WTC11 (cell line): ENCODE data around the gene TSPO. TPM values are rescaled to one million over a fixed set of nuclear protein-coding genes. Genes with fewer than 3 reads are reported as not detected.
A peak's percentile ranks its signal among the peaks of the same experiment; 100 is the strongest.

Experiments
- ATAC-seq: fragments of 200-7000 bp; cut with Tn5 transposase; 2 replicates; pipeline ENCODE4 v1.10.0; 2021; ENCODE audit warnings: mild to moderate bottlenecking, moderate library complexity
- CTCF ChIA-PET: fragments of 300-600 bp; sonication (Branson Sonifier 250); formaldehyde crosslinking; loops from one replicate; lab custom pipeline; 2021; ENCODE audit warnings: antibody characterized with exemption; lab: Charles Lee
- POLR2A ChIA-PET: fragments of 350-600 bp; sonication (Branson Sonifier 250); formaldehyde crosslinking; loops from one replicate; lab custom pipeline; 2021; ENCODE audit warnings: antibody characterized with exemption; lab: Charles Lee
- DNase-seq: peaks from one replicate; pipeline ENCODE4 v3.0.0; 2021; ENCODE audit warnings: low spot score
- H3K27ac Mint-ChIP-seq: 2 replicates; pipeline ENCODE4 v1.8.0; 2021; ENCODE audit warnings: mixed read lengths
- H3K27me3 Mint-ChIP-seq: 2 replicates; pipeline ENCODE4 v1.8.0; 2021; ENCODE audit warnings: low read depth, mild to moderate bottlenecking, moderate library complexity, mixed read lengths
- H3K36me3 Mint-ChIP-seq: 2 replicates; pipeline ENCODE4 v1.8.0; 2021; ENCODE audit warnings: mixed read lengths
- H3K4me1 Mint-ChIP-seq: 2 replicates; pipeline ENCODE4 v1.8.0; 2022; ENCODE audit warnings: mixed read lengths
- H3K4me3 Mint-ChIP-seq: 2 replicates; pipeline ENCODE4 v1.8.0; 2021; ENCODE audit warnings: mild to moderate bottlenecking, moderate library complexity, mixed read lengths
- H3K9me3 Mint-ChIP-seq: 2 replicates; pipeline ENCODE4 v1.8.0; 2021; ENCODE audit warnings: mixed read lengths
- CREM ChIP-seq: sonication (generic); formaldehyde crosslinking; IDR thresholded peaks from 2 replicates; pipeline ENCODE4 v1.8.1; 2022; ENCODE audit warnings: mild to moderate bottlenecking, missing genetic modification reagents, moderate library complexity
- GTF2I ChIP-seq: fragments of 250-450 bp; sonication (Bioruptor Pico); conservative IDR thresholded peaks from 2 replicates; pipeline ENCODE4 v1.4.0; 2021; ENCODE audit warnings: mild to moderate bottlenecking
- JAZF1 ChIP-seq: fragments of 250-450 bp; sonication (Bioruptor Pico); IDR thresholded peaks from 2 replicates; pipeline ENCODE4 v1.9.0; 2021; ENCODE audit warnings: moderate library complexity, mild to moderate bottlenecking, inconsistent platforms
- KAT7 ChIP-seq: sonication (generic); formaldehyde crosslinking; IDR thresholded peaks from 2 replicates; pipeline ENCODE4 v1.8.1; 2023; ENCODE audit warnings: missing genetic modification reagents, mild to moderate bottlenecking, borderline replicate concordance
- TP53 ChIP-seq: sonication (generic); formaldehyde crosslinking; IDR thresholded peaks from 2 replicates; pipeline ENCODE4 v1.8.1; 2023; ENCODE audit warnings: mild to moderate bottlenecking, missing genetic modification reagents
- ZBTB21 ChIP-seq: sonication (generic); formaldehyde crosslinking; IDR thresholded peaks from 2 replicates; pipeline ENCODE4 v1.8.1; 2023; ENCODE audit warnings: mild to moderate bottlenecking, missing genetic modification reagents, borderline replicate concordance
- ZNF263 ChIP-seq: sonication (generic); formaldehyde crosslinking; IDR thresholded peaks from 2 replicates; pipeline ENCODE4 v1.8.1; 2022; ENCODE audit warnings: low read depth, mild to moderate bottlenecking, moderate library complexity, missing genetic modification reagents
- total RNA-seq: library from RNA; stranded (reverse); gene quantifications from 3 replicates; pipeline ENCODE4 v1.2.3, GENCODE V29; 2021
- TF ChIP-seq, protein P1 (sequence below): sonication (generic); formaldehyde crosslinking; IDR thresholded peaks from 2 replicates; pipeline ENCODE4 v1.8.0; 2022; ENCODE audit warnings: mild to moderate bottlenecking, missing genetic modification reagents
- TF ChIP-seq, protein P2 (sequence below): sonication (generic); formaldehyde crosslinking; IDR thresholded peaks from 2 replicates; pipeline ENCODE4 v1.8.1; 2022; ENCODE audit warnings: low read depth, missing genetic modification reagents, borderline replicate concordance
- TF ChIP-seq, protein P3 (sequence below): sonication (generic); formaldehyde crosslinking; IDR thresholded peaks from 2 replicates; pipeline ENCODE4 v1.8.1; 2022; ENCODE audit warnings: missing genetic modification reagents, borderline replicate concordance
- TF ChIP-seq, protein P4 (sequence below): fragments of 200-600 bp; IDR thresholded peaks from 2 replicates; pipeline ENCODE4 v1.8.0; 2022; ENCODE audit warnings: antibody characterized with exemption
- TF ChIP-seq, protein P5 (sequence below): fragments of 250-450 bp; sonication (Bioruptor Pico); IDR thresholded peaks from 2 replicates; pipeline ENCODE4 v1.8.0; 2021; ENCODE audit warnings: mild to moderate bottlenecking
- TF ChIP-seq, protein P6 (sequence below): sonication (generic); formaldehyde crosslinking; IDR thresholded peaks from 2 replicates; pipeline ENCODE4 v1.8.0; 2023; ENCODE audit warnings: missing genetic modification reagents

Gene TSPO
- total RNA-seq, 1 experiment from 2014 or later = 21.9 TPM

DNA sequence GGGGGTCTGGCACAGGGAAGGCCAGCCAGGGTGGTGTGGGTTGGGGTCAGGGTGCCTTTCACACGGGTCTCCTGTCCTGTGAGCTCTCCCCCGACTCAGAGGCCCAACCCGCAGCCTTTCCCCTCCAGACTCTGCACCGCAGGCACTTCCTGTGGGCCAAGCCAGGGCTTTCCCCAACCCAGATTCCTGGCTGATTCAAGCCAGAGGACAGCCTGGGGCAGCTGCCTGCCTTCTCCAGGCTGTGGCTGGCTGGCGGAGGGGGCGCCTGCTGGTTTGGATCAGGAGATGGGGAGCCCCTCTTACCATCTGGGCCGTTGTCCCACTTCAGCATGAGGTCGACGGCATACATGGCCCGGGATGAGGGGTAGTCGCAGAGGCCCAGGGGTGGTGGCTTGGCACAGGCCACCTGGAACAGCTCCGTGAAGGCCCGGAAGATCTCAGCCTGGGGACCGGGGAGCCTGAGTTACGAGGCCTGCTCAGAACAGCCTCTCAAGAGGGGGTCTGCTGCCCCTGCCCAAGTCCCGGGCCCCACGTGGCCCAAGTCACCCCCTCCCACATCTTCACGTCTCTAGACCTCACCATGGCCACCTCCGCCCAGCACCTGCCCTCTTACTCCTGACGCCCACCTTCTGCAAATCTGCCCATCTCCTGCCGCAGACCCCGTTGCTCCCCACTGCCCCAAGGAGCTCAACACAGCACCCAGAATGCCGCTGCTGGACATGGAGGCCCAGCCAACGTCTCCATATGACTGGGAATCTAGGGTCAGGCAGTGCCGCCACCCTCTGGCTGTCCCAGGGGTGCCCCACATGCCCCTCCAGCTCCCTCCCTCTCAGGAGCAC is 17.3 kb downstream of the TSPO start (continued):
- TF ChIP-seq ZNF263 (CRISPR knock-in tag) = no peak
- TF ChIP-seq, all 79 proteins: peak for 0

DNA sequence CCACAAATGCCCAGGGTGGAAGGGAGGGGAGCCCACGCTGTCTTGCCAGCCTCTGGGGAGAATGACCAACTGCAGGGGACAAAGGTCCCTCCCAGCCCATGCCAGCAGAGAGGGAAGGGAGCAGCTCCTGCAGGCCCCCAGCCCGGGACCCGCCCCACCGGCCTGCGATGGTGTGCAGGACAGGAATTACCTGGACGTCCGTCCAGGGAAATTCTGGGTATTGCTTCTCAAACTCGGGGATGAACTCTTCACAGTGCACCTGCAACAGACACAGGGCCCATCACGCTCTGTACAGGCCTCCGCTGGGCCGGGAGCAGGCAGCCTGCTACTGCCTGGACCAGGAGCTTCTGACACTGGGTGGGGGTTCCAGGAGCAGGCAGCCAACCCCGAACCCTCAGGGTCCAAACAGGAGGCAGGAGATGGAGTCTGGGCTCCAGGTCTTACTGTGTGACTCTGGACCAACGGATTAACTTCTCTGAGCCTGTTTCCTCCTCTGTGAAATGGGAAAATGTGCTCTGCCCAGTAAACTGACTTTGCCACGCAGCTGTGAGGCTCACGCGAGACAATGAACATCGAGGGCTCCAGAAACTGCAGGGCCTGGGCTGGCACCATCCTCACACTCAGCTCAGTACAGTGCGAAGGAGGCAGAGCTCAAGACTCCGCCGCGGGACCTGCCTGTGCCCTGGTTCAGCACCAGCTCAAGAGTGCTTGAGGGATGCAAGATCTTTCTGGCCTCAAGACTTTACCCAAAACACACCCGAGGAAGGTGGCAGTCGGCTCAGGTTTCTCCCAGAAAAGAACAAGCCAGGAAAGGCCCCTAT is 18.2 kb downstream of the TSPO start:
- peaks cover 44% of the 10 kb centered on the region for H3K36me3 Mint-ChIP-seq
- DNase-seq = no peak
- POLR2A ChIA-PET = interaction anchor here (0.6 kb wide), 1 partner anchor 295 kb away, joined by 3 read pairs; no protein-coding TSS in a partner anchor
- CTCF ChIA-PET = interaction anchor here (0.7 to 1.8 kb wide), 2 partner anchors 59 to 104 kb away, joined by 3 to 6 read pairs; no protein-coding TSS in a partner anchor
- no peak overlapping the region for H3K27ac Mint-ChIP-seq
- ATAC-seq = no peak
- H3K27me3 Mint-ChIP-seq = no peaks in the 10 kb centered on the region
- H3K4me3 Mint-ChIP-seq = no peak overlapping the region
- H3K4me1 Mint-ChIP-seq = no peaks in the 10 kb centered on the region
- TF ChIP-seq, protein P1, sequence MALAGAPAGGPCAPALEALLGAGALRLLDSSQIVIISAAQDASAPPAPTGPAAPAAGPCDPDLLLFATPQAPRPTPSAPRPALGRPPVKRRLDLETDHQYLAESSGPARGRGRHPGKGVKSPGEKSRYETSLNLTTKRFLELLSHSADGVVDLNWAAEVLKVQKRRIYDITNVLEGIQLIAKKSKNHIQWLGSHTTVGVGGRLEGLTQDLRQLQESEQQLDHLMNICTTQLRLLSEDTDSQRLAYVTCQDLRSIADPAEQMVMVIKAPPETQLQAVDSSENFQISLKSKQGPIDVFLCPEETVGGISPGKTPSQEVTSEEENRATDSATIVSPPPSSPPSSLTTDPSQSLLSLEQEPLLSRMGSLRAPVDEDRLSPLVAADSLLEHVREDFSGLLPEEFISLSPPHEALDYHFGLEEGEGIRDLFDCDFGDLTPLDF (CRISPR knock-in tag) = no peak
- TF ChIP-seq, protein P2, sequence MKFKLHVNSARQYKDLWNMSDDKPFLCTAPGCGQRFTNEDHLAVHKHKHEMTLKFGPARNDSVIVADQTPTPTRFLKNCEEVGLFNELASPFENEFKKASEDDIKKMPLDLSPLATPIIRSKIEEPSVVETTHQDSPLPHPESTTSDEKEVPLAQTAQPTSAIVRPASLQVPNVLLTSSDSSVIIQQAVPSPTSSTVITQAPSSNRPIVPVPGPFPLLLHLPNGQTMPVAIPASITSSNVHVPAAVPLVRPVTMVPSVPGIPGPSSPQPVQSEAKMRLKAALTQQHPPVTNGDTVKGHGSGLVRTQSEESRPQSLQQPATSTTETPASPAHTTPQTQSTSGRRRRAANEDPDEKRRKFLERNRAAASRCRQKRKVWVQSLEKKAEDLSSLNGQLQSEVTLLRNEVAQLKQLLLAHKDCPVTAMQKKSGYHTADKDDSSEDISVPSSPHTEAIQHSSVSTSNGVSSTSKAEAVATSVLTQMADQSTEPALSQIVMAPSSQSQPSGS = no peak
- TF ChIP-seq, protein P3, sequence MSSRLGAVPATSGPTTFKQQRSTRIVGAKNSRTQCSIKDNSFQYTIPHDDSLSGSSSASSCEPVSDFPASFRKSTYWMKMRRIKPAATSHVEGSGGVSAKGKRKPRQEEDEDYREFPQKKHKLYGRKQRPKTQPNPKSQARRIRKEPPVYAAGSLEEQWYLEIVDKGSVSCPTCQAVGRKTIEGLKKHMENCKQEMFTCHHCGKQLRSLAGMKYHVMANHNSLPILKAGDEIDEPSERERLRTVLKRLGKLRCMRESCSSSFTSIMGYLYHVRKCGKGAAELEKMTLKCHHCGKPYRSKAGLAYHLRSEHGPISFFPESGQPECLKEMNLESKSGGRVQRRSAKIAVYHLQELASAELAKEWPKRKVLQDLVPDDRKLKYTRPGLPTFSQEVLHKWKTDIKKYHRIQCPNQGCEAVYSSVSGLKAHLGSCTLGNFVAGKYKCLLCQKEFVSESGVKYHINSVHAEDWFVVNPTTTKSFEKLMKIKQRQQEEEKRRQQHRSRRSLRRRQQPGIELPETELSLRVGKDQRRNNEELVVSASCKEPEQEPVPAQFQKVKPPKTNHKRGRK (CRISPR knock-in tag) = no peak
- TF ChIP-seq ZNF263 (CRISPR knock-in tag) = no peak
- TF ChIP-seq, protein P4, sequence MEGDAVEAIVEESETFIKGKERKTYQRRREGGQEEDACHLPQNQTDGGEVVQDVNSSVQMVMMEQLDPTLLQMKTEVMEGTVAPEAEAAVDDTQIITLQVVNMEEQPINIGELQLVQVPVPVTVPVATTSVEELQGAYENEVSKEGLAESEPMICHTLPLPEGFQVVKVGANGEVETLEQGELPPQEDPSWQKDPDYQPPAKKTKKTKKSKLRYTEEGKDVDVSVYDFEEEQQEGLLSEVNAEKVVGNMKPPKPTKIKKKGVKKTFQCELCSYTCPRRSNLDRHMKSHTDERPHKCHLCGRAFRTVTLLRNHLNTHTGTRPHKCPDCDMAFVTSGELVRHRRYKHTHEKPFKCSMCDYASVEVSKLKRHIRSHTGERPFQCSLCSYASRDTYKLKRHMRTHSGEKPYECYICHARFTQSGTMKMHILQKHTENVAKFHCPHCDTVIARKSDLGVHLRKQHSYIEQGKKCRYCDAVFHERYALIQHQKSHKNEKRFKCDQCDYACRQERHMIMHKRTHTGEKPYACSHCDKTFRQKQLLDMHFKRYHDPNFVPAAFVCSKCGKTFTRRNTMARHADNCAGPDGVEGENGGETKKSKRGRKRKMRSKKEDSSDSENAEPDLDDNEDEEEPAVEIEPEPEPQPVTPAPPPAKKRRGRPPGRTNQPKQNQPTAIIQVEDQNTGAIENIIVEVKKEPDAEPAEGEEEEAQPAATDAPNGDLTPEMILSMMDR = no peak
- TF ChIP-seq, protein P5, sequence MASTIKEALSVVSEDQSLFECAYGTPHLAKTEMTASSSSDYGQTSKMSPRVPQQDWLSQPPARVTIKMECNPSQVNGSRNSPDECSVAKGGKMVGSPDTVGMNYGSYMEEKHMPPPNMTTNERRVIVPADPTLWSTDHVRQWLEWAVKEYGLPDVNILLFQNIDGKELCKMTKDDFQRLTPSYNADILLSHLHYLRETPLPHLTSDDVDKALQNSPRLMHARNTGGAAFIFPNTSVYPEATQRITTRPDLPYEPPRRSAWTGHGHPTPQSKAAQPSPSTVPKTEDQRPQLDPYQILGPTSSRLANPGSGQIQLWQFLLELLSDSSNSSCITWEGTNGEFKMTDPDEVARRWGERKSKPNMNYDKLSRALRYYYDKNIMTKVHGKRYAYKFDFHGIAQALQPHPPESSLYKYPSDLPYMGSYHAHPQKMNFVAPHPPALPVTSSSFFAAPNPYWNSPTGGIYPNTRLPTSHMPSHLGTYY (CRISPR knock-in tag) = no peak
- no peak for TF ChIP-seq ZBTB21 (CRISPR knock-in tag)
- TF ChIP-seq, protein P6, sequence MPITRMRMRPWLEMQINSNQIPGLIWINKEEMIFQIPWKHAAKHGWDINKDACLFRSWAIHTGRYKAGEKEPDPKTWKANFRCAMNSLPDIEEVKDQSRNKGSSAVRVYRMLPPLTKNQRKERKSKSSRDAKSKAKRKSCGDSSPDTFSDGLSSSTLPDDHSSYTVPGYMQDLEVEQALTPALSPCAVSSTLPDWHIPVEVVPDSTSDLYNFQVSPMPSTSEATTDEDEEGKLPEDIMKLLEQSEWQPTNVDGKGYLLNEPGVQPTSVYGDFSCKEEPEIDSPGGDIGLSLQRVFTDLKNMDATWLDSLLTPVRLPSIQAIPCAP = no peak
- H3K9me3 Mint-ChIP-seq = no peaks in the 10 kb centered on the region

DNA sequence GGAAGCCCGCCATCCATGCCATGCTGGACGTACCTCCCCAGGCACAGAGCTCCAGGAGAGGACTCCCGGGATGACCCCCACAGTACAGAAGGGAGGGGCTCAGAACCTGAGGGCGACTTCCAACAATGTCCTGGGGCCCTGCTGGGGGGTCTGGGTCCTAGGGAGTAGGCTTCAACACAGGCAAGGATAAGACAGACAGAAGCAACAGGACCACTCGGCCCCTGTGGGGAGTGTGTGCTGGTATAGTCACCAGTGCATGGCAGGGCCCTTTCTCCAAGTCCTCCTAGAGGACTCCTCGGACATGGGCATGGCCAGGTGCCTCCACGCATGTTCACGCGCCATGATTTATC is 18.7 kb downstream of the TSPO start:
- Mint-ChIP-seq H3K36me3 (peaks cover 44% of the 10 kb centered on the region), H3K4me3 (no peak overlapping the region), H3K27me3 (no peaks in the 10 kb centered on the region), H3K4me1 (no peaks in the 10 kb centered on the region), H3K9me3 (no peaks in the 10 kb centered on the region), H3K27ac (peak overlapping the region; percentile 53; the same call in 1 of the 2 replicates)
- TF ChIP-seq KAT7 (CRISPR knock-in tag) (no peak), CREM (CRISPR knock-in tag) (no peak), TP53 (CRISPR knock-in tag) (no peak), JAZF1 (CRISPR knock-in tag) (no peak), GTF2I (CRISPR knock-in tag) (no peak)
- ChIA-PET CTCF (interaction anchor here (1.8 kb wide), 1 partner anchor 59 kb away, joined by 6 read pairs; no protein-coding TSS in a partner anchor), POLR2A (interaction anchor here (0.6 kb wide), 1 partner anchor 296 kb away, joined by 3 read pairs; no protein-coding TSS in a partner anchor)
- ATAC-seq = no peak
- no peak for DNase-seq
